ENCODE measurements around the gene GALR3.

Gene GALR3

GRCh38 chr22:37803639-37804351 lies 19.4 kb upstream of the GALR3 start:
- no peak for DNase-seq (ENCODE audit: low spot score)

GRCh38 chr22:37804352-37804880 lies 18.8 kb upstream of the GALR3 start:
- peak; percentile 44 for DNase-seq (ENCODE audit: low spot score)

GRCh38 chr22:37804881-37805809 lies 18.0 kb upstream of the GALR3 start:
- peak; percentile 83 for DNase-seq (ENCODE audit: low spot score)

- DNase-seq (ENCODE audit: low spot score): no peak
These were observed 17.3 kb upstream of the GALR3 start for GRCh38 chr22:37805810-37806277.

GRCh38 chr22:37806409-37807333 lies 16.5 kb upstream of the GALR3 start:
- DNase-seq (ENCODE audit: low spot score): no peak

- peak; percentile 99 for DNase-seq (ENCODE audit: low spot score)
These were observed 15.5 kb upstream of the GALR3 start, which contains the start of gene GCAT for GRCh38 chr22:37807410-37808293. Gene GCAT (plus strand): TSS chr22:37807934. CDS start chr22:37807968, 34 bp downstream.

GRCh38 chr22:37808294-37808657 lies 14.9 kb upstream of the GALR3 start:
- no peak for DNase-seq (ENCODE audit: low spot score)

- no peak for DNase-seq (ENCODE audit: low spot score)
These were observed 13.4 kb upstream of the GALR3 start for GRCh38 chr22:37809672-37810333.

- DNase-seq (ENCODE audit: low spot score): no peak
These were observed 11.3 kb upstream of the GALR3 start for GRCh38 chr22:37811867-37812266.

- DNase-seq (ENCODE audit: low spot score): no peak
These were observed 10.1 kb upstream of the GALR3 start for GRCh38 chr22:37812869-37813678.

GRCh38 chr22:37815593-37815992 lies 7.6 kb upstream of the GALR3 start:
- no peak for DNase-seq (ENCODE audit: low spot score)

- no peak for DNase-seq (ENCODE audit: low spot score)
These were observed 6.5 kb upstream of the GALR3 start for GRCh38 chr22:37816543-37817180.

- DNase-seq (ENCODE audit: low spot score): peak; percentile 96
These were observed 5.3 kb upstream of the GALR3 start for GRCh38 chr22:37817705-37818408.

GRCh38 chr22:37818409-37819104 lies 4.6 kb upstream of the GALR3 start:
- DNase-seq (ENCODE audit: low spot score): peak; percentile 68

- DNase-seq (ENCODE audit: low spot score): no peak
These were observed 4.1 kb upstream of the GALR3 start for GRCh38 chr22:37819105-37819433.

GRCh38 chr22:37820350-37820749 lies 2.8 kb upstream of the GALR3 start:
- DNase-seq (ENCODE audit: low spot score): no peak

GRCh38 chr22:37822079-37822833 lies 926 bp upstream of the GALR3 start:
- DNase-seq (ENCODE audit: low spot score): peak; percentile 67

Data from iPS-NIHi11 (cell line).